Skeletal muscle tissue (tissue), 4 donors: ENCODE results near the gene DDX10. TPM values are rescaled to one million over a fixed set of nuclear protein-coding genes. Genes with fewer than 3 reads are reported as not detected.

ENCODE experiments used
- H3K27ac ChIP-seq: one replicate; pipeline ENCODE4 v1.7.0; 2013; ENCODE audit warnings: mild to moderate bottlenecking, low read depth, low read length, inconsistent platforms
- H3K27me3 ChIP-seq, 3 donors: one replicate each; pipeline ENCODE4 v1.7.0; 2013; ENCODE audit warnings: low read length in 3 of 3; ENCODE audit not compliant: control insufficient read depth in 3 of 3, insufficient read depth in 3 of 3
- H3K36me3 ChIP-seq, 3 donors: one replicate each; pipeline ENCODE4 v1.7.0; 2013; ENCODE audit warnings: low read length in 3 of 3; ENCODE audit not compliant: control insufficient read depth in 3 of 3, insufficient read depth in 3 of 3
- H3K4me1 ChIP-seq, 3 donors: one replicate each; pipeline ENCODE4 v1.7.0; 2013; ENCODE audit warnings: low read length in 3 of 3, mild to moderate bottlenecking in 3 of 3; ENCODE audit not compliant: control insufficient read depth in 3 of 3, insufficient read depth in 3 of 3
- H3K4me3 ChIP-seq, 3 donors: one replicate each; pipeline ENCODE4 v1.7.0; 2013; ENCODE audit warnings: low read length in 3 of 3
- H3K9ac ChIP-seq, 3 donors: one replicate each; pipeline ENCODE4 v1.7.0; 2013; ENCODE audit warnings: low read length in 3 of 3, mild to moderate bottlenecking in 3 of 3, moderate library complexity in 2 of 3, low read depth in 1 of 3
- H3K9me3 ChIP-seq, 3 donors: one replicate each; pipeline ENCODE4 v1.7.0; 2013; ENCODE audit warnings: low read length in 3 of 3; ENCODE audit not compliant: control insufficient read depth in 3 of 3
- total RNA-seq: library from RNA; depleted of rRNA; stranded (reverse); fragments of >200 nt; gene quantifications from one replicate; pipeline ENCODE4 v1.2.3, GENCODE V29; 2014
- donor health status: Osteomylitis.

DDX10 gene
- total RNA-seq, 1 donor from 2014 or later: 19.3 TPM

GRCh38 chr11:108871867-108872266 is 207.0 kb downstream of the DDX10 start:
- no peak overlapping the region for H3K27ac ChIP-seq
- H3K4me1 ChIP-seq: no peaks in the 10 kb centered on the region
- H3K4me3 ChIP-seq: no peak overlapping the region
- H3K9ac ChIP-seq: no peak overlapping the region
- no peaks in the 10 kb centered on the region for H3K9me3 ChIP-seq
- H3K36me3 ChIP-seq: no peaks in the 10 kb centered on the region
- H3K27me3 ChIP-seq: no peaks in the 10 kb centered on the region

- Histone ChIP-seq H3K9me3 (no peaks in the 10 kb centered on the region), H3K36me3 (no peaks in the 10 kb centered on the region), H3K27ac (no peak overlapping the region), H3K4me3 (no peak overlapping the region), H3K9ac (no peak overlapping the region), H3K27me3 (no peaks in the 10 kb centered on the region), H3K4me1 (no peaks in the 10 kb centered on the region)
Measured at GRCh38 chr11:108872781-108873291, 208.0 kb downstream of the DDX10 start.

- no peak overlapping the region for H3K4me3 ChIP-seq
- H3K27me3 ChIP-seq: no peaks in the 10 kb centered on the region
- no peaks in the 10 kb centered on the region for H3K9me3 ChIP-seq
- no peaks in the 10 kb centered on the region for H3K4me1 ChIP-seq
- no peaks in the 10 kb centered on the region for H3K36me3 ChIP-seq
- H3K9ac ChIP-seq: no peak overlapping the region
- no peak overlapping the region for H3K27ac ChIP-seq
Measured at GRCh38 chr11:108873310-108873709, 208.4 kb downstream of the DDX10 start.

GRCh38 chr11:108873941-108874340 is 209.1 kb downstream of the DDX10 start:
- Histone ChIP-seq H3K27me3 (no peaks in the 10 kb centered on the region), H3K36me3 (no peaks in the 10 kb centered on the region), H3K9me3 (no peaks in the 10 kb centered on the region), H3K9ac (no peak overlapping the region), H3K4me3 (no peak overlapping the region), H3K4me1 (no peaks in the 10 kb centered on the region), H3K27ac (no peak overlapping the region)

- no peak overlapping the region for H3K27ac ChIP-seq
- no peak overlapping the region for H3K4me3 ChIP-seq
- no peak overlapping the region for H3K9ac ChIP-seq
- H3K27me3 ChIP-seq: no peaks in the 10 kb centered on the region
- no peaks in the 10 kb centered on the region for H3K9me3 ChIP-seq
- no peaks in the 10 kb centered on the region for H3K4me1 ChIP-seq
- H3K36me3 ChIP-seq: no peaks in the 10 kb centered on the region
Measured at GRCh38 chr11:108875134-108875533, 210.3 kb downstream of the DDX10 start.

GRCh38 chr11:108877178-108877577 is 212.3 kb downstream of the DDX10 start:
- no peaks in the 10 kb centered on the region for H3K36me3 ChIP-seq
- no peak overlapping the region for H3K9ac ChIP-seq
- H3K4me3 ChIP-seq: no peak overlapping the region
- no peaks in the 10 kb centered on the region for H3K27me3 ChIP-seq
- H3K4me1 ChIP-seq: no peaks in the 10 kb centered on the region
- no peaks in the 10 kb centered on the region for H3K9me3 ChIP-seq
- no peak overlapping the region for H3K27ac ChIP-seq

GRCh38 chr11:108880510-108880909 is 215.6 kb downstream of the DDX10 start:
- Histone ChIP-seq H3K9me3 (no peaks in the 10 kb centered on the region), H3K27ac (no peak overlapping the region), H3K36me3 (no peaks in the 10 kb centered on the region), H3K4me3 (no peak overlapping the region), H3K9ac (no peak overlapping the region), H3K4me1 (no peaks in the 10 kb centered on the region), H3K27me3 (no peaks in the 10 kb centered on the region)

- H3K9me3 ChIP-seq: no peaks in the 10 kb centered on the region
- no peaks in the 10 kb centered on the region for H3K27me3 ChIP-seq
- no peak overlapping the region for H3K27ac ChIP-seq
- H3K4me1 ChIP-seq: no peaks in the 10 kb centered on the region
- H3K36me3 ChIP-seq: no peaks in the 10 kb centered on the region
- H3K4me3 ChIP-seq: no peak overlapping the region
- H3K9ac ChIP-seq: no peak overlapping the region
Measured at GRCh38 chr11:108881131-108881530, 216.3 kb downstream of the DDX10 start.

GRCh38 chr11:108882211-108882831 is 217.5 kb downstream of the DDX10 start:
- Histone ChIP-seq H3K9me3 (no peaks in the 10 kb centered on the region), H3K36me3 (no peaks in the 10 kb centered on the region), H3K9ac (no peak overlapping the region), H3K27me3 (no peaks in the 10 kb centered on the region), H3K4me3 (no peak overlapping the region), H3K27ac (no peak overlapping the region), H3K4me1 (no peaks in the 10 kb centered on the region)

- Histone ChIP-seq H3K9me3 (no peaks in the 10 kb centered on the region), H3K36me3 (no peaks in the 10 kb centered on the region), H3K27me3 (no peaks in the 10 kb centered on the region), H3K4me1 (peaks cover 0 to 9% (median 5%) of the 10 kb centered on the region in 3 donors), H3K27ac (no peak overlapping the region), H3K9ac (no peak overlapping the region), H3K4me3 (no peak overlapping the region)
Measured at GRCh38 chr11:108886005-108886659, 221.3 kb downstream of the DDX10 start.
